HG02981 (cell line): ENCODE measurements around the gene PRKCB.

ENCODE experiments used
- ATAC-seq: cut with Tn5 transposase; IDR thresholded peaks from one replicate; pipeline ENCODE4 v1.9.1; 2021; ENCODE audit warnings: mild to moderate bottlenecking, moderate library complexity; ENCODE audit not compliant: unreplicated experiment

PRKCB gene

DNA sequence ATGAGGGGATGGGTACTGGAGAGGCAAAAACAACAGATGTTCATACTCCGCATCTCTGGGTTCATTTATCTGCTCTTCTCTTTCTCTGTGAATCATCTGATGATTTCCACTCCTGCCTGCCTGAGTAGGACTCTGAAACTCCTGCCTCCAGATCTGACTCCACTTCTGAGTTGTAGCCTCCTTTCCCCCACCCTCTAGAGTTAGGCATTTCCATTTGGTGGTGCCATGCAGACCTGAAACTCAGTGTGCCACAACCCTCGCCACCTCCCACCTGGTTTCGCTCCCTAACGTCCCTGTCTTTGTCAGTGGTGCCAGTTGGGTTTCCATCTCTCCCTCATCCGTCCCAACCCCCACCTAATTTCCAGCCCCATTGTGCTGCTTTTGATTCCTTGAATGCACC lies 126.2 kb downstream of the PRKCB start:
- ATAC-seq: no peak

DNA sequence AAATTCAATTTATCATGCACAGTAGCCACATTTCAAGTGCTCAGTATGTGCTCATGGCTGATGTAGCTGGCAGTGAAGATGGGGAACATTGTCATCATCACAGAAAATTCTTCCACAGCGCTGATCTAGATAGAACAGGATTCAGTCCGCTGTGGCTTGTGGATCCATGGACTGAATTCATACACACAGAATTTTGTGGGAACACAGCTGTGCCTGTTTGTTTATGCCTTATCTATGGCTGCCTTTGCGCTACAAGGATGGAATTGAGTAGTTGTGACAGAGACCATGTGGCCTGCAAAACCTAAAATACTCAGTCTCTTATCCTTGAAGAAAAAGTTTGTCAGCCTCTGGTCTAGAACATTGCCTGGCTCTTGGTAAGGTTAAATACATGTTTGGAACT lies 128.4 kb downstream of the PRKCB start:
- no peak for ATAC-seq

DNA sequence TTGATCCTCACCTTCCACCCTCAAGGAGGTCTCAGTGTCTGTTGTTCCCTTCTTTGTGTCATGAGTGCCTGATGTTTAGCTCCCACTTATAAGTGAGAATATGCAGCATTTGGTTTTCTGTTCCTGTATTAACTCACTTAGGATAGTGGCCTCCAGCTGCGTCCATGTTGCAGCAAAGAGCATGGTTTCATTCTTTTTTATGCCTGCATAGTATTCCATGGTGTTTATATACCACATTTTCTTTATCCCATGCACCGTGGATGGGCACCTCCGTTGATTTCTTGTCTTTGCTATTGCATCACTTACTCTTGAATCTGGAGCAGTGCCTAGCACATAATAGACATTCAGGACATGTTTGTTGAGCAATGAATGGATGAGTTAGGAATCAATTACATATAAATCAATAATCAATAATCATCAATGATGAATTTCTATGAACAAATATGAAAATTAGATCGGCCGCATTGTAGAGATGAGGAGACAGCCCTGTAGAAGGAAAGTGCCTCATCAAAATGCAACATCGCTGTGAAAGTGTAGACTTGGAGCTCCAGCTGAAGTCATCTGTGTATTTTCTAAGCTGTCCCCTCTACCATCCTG lies 129.5 kb downstream of the PRKCB start:
- ATAC-seq: no peak

DNA sequence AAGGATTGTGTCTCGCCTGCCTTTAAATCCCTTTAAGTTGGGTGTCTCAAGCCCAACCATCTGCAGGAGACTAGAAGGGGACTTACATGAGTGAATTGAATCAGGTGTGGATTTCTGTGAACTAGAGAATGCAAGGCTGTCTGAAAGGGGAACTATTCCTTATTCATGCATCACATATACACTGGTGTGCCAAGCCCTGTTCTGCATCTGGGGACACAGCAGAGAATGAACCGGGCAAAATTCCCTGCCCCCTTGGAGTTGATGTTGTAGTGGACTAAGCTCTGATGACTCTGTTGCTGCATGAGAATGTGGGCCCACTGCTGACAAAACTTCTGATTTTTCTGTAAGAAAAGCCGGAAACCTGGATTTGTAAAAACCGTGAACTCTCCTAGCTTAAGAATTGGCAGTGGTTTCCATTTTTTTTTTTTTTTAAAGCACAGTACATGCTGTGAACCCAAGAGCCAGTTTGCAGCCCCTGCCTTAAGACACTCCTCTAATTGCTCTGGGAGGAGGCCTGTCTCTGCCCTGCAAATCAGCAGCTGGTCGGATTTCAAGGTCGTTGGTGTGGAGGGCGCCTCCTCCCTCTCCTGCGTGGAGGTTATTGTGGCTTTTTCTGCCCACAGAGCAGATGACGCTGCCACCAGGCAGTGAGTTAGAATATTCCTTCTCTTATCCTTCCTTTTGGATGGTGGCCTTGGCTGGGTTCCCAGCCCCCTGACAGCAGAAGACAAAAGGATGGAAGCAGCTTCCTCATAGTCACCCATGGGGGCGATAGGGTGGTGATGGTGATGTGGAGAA lies 131.0 kb downstream of the PRKCB start:
- ATAC-seq: no peak

GRCh38 chr16:23967775-23968174 lies 132.0 kb downstream of the PRKCB start:
- no peak for ATAC-seq

DNA sequence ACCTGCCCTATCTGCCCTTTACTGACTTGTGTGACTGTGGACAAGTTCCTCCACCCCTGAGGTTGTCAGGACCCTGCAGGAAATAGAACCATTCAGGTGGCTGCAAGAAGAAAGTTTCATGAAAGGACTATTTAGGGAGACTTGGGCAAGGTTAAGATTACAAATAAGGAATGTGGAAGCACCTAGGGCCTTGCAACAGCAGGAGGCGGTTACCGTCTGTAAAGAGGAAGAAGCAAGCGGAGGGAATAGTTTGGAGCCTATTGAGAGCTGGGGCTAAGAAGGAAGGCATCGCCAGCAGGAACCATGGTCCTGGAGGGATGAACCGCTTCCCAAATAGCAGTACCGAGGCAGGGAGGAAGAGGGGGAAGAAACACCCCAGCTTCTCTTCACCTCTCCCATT lies 132.4 kb downstream of the PRKCB start:
- ATAC-seq: no peak

- no peak for ATAC-seq
Measured at GRCh38 chr16:23969468-23970297, 133.9 kb downstream of the PRKCB start.

- no peak for ATAC-seq
Measured at GRCh38 chr16:23974223-23974622, 138.4 kb downstream of the PRKCB start.

- no peak for ATAC-seq
Measured at GRCh38 chr16:23975293-23975692, 139.5 kb downstream of the PRKCB start.

DNA sequence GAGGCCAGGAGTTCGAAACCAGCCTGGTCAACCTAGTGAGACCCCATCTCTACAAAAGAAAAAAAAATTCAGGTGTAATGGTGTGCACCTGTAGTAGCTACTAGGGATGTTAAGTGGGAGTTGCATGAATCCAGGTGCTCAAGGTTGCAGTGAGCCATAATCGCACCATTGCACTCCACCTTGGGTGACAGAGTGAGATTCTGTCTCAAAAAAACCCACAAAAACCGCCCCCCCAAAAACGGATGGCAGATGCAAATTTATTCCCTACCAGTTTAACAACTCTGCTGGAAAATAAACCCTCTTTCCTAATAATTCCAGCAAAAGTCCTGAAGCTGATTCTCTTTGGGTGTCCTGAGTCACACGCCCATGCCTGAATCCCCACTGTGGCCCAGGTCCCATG lies 140.3 kb downstream of the PRKCB start:
- ATAC-seq: no peak

- no peak for ATAC-seq
Measured at GRCh38 chr16:23976524-23976923, 140.7 kb downstream of the PRKCB start.

DNA sequence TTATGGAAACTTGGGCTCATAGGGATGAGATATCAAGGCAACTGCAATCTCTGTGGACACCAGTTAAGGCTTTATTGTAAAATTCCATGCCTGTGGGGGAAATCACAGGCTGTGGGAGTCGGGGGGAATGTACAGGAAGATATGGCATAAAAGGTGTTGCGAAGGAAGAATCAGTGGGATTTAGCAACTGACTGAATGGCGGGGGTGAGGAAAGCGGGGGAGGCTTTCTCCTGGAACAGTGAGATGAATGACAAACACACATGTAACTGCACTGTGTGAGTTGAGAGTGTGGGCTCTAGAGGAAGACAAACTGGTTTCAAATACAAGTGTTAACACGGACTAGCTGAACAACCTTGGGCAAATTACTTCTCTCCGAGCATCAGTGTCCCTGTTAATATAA lies 143.7 kb downstream of the PRKCB start:
- ATAC-seq: no peak

DNA sequence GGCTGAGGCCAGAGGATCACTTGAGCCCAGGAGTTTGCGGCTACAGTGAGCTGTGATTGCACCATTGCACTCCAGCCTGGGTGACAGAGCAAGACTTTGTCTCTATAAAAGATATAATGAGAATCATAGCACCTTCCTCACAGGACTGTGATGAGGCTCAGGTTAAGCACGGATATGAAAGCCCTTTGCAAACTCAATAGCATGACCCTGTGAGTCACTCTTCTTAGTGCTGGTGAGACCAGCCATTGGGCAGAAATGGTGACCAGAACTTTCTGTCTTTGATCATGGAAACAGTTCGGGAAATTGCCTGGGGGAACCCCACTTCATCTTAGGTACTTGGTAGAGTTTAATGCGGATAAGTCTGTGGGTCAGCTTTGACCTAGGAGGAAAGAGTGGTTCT lies 144.2 kb downstream of the PRKCB start:
- ATAC-seq: no peak

- no peak for ATAC-seq
Measured at GRCh38 chr16:23981429-23982399, 145.9 kb downstream of the PRKCB start.

DNA sequence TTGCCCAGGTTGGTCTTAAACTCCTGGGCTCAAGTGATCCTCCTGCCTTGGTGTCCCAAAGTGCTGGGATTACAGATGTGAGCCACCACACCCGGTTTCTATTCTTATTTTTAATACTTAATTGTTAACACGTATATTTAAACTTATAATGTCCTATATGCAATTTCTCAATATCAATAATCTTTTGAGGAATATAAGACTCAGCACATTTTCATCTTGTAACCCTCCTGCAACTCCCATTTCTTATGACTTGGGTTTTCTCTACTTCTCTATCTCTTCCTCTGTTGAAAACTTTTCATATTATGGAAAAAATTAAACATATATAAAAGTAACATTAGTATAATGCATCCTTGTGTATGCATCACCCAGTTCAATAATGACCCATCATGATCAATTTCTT lies 150.7 kb downstream of the PRKCB start:
- no peak for ATAC-seq

DNA sequence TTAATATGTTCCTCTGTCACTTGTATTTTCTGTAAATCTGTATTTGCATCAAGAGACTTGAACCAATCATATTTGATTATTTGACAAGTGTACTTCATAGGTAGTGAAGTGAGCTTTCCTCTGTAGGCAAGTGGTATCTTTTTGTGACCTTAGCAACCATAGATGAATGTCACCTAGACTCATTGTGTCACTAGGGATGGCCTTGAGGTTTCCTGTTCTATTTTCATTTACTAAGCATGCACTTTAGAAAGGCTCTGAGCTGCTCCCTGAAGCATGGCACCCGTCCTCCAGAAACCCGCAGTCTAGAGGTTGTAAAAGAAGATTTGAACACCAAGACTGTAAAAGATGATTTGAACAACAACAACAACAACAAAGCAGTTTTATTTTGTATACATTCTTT lies 151.7 kb downstream of the PRKCB start:
- peak; percentile 100 for ATAC-seq

- no peak for ATAC-seq
Measured at GRCh38 chr16:23990507-23990906, 154.7 kb downstream of the PRKCB start.

- no peak for ATAC-seq
Measured at GRCh38 chr16:23991066-23991465, 155.3 kb downstream of the PRKCB start.

GRCh38 chr16:23994615-23995014 lies 158.8 kb downstream of the PRKCB start:
- no peak for ATAC-seq

GRCh38 chr16:23996258-23996955 lies 160.6 kb downstream of the PRKCB start:
- no peak for ATAC-seq
